Endothelial cell of umbilical vein (primary cell): ENCODE results near the gene NLGN1. TPM values are rescaled to one million over a fixed set of nuclear protein-coding genes. Genes with fewer than 3 reads are reported as not detected.
"Not testable (repeated sequence)": the region's sequence is repeated elsewhere in the genome, so short reads cannot be mapped to it uniquely, and the experiment has no call there.

ENCODE experiments used
- BruUV-seq: library from RNA; stranded (reverse); fragments of 400-500 nt; replicated peaks from 2 replicates; lab custom pipeline; 2021; lab: Mats Ljungman, UMichigan
- CTCF ChIA-PET: fragments of 300-600, 350-600 bp; sonication (Branson Sonifier 250); formaldehyde crosslinking; loops from one replicate; lab custom pipeline; 2021; ENCODE audit warnings: antibody characterized with exemption, inconsistent platforms; lab: Charles Lee
- POLR2A ChIA-PET: fragments of 300-600, 350-600 bp; sonication (Branson Sonifier 250); formaldehyde crosslinking; loops from one replicate; lab custom pipeline; 2021; ENCODE audit warnings: antibody characterized with exemption, inconsistent platforms; lab: Charles Lee
- DNase-seq: peaks from one replicate; pipeline ENCODE4 v3.0.0-alpha.2; 2011; ENCODE audit warnings: low read depth, low spot score
- FAIRE-seq: peaks from 2 replicates; lab custom pipeline; 2011; peaks lifted over from hg19 to GRCh38; lab: Jason Lieb, UNC
- H2AFZ ChIP-seq: 2 replicates; pipeline ENCODE4 v1.6.0; 2012; ENCODE audit warnings: low read depth, low read length, control low read depth, inconsistent platforms
- H3K27ac ChIP-seq: 2 replicates; pipeline ENCODE4 v1.5.1; 2011; ENCODE audit warnings: low read depth, mild to moderate bottlenecking, control low read depth, low read length, moderate library complexity; ENCODE audit not compliant: insufficient read depth
- H3K27me3 ChIP-seq, 2 experiments: 2 replicates each; pipeline versions ENCODE4 v1.6.0 to v1.6.1; 2011; ENCODE audit warnings: low read length in 2 of 2, mixed read lengths in 1 of 2; ENCODE audit not compliant: control insufficient read depth in 2 of 2, insufficient read depth in 2 of 2
- H3K36me3 ChIP-seq, 2 experiments: 2 replicates in 1 of 2; 3 replicates in 1 of 2; pipeline ENCODE4 v1.5.1; 2011; ENCODE audit warnings: low read length in 2 of 2, mild to moderate bottlenecking in 1 of 2, moderate library complexity in 1 of 2; ENCODE audit not compliant: control insufficient read depth in 2 of 2, insufficient read depth in 2 of 2; ENCODE audit errors: extremely low read depth in 1 of 2
- H3K4me1 ChIP-seq: 3 replicates; pipeline ENCODE4 v1.5.1; 2011; ENCODE audit warnings: mild to moderate bottlenecking, low read length; ENCODE audit not compliant: control insufficient read depth, insufficient read depth; ENCODE audit errors: extremely low read depth
- H3K4me2 ChIP-seq: 2 replicates; pipeline ENCODE4 v1.6.1; 2011; ENCODE audit warnings: low read length, control low read depth, mixed read lengths; ENCODE audit not compliant: insufficient read depth
- H3K4me3 ChIP-seq, 3 experiments: fragments of 200-600 bp in 1 of 3; sonication (generic), shearing (Covaris generic) in 1 of 3; replicated peaks in 1 of 3; 2 replicates each; pipeline ENCODE4 v1.5.1; 2011 to 2016; ENCODE audit warnings: control low read depth in 3 of 3, low read length in 3 of 3, mild to moderate bottlenecking in 2 of 3, inconsistent platforms in 1 of 3, low read depth in 1 of 3, moderate library complexity in 1 of 3; ENCODE audit not compliant: insufficient read depth in 1 of 3
- H3K79me2 ChIP-seq: 2 replicates; pipeline ENCODE4 v1.6.0; 2012; ENCODE audit warnings: low read length, inconsistent platforms; ENCODE audit not compliant: control insufficient read depth, insufficient read depth
- H3K9ac ChIP-seq: replicated peaks from 2 replicates; pipeline ENCODE3; 2011; ENCODE audit warnings: low read length, control low read depth; ENCODE audit not compliant: insufficient read depth; ENCODE audit errors: extremely low read depth
- H3K9me1 ChIP-seq: replicated peaks from 3 replicates; pipeline ENCODE4 v1.6.0; 2011; ENCODE audit warnings: mild to moderate bottlenecking, low read length; ENCODE audit not compliant: control insufficient read depth, insufficient read depth; ENCODE audit errors: extremely low read depth
- H3K9me3 ChIP-seq: replicated peaks from 2 replicates; pipeline ENCODE4 v1.5.1; 2012; ENCODE audit warnings: low read length, inconsistent platforms; ENCODE audit not compliant: control insufficient read depth, insufficient read depth
- H4K20me1 ChIP-seq: replicated peaks from 2 replicates; pipeline ENCODE3; 2011; ENCODE audit warnings: mild to moderate bottlenecking, low read length; ENCODE audit not compliant: control insufficient read depth, insufficient read depth; ENCODE audit errors: extremely low read depth
- EZH2 ChIP-seq: IDR thresholded peaks from 2 replicates; pipeline ENCODE4 v1.6.1; 2012; ENCODE audit warnings: borderline replicate concordance, low read depth, mild to moderate bottlenecking, moderate library complexity, low read length, inconsistent platforms; ENCODE audit not compliant: severe bottlenecking
- FOS ChIP-seq: IDR thresholded peaks from 2 replicates; pipeline ENCODE4 v1.6.1; 2011; ENCODE audit warnings: mild to moderate bottlenecking, low read length, moderate library complexity, borderline replicate concordance; ENCODE audit not compliant: insufficient read depth
- GATA2 ChIP-seq: IDR thresholded peaks from 2 replicates; pipeline ENCODE4 v1.7.0; 2011; ENCODE audit warnings: low read depth, mild to moderate bottlenecking, moderate library complexity, mixed read lengths, low read length; ENCODE audit not compliant: insufficient read length, insufficient read depth
- JUN ChIP-seq: IDR thresholded peaks from 2 replicates; pipeline ENCODE4 v1.6.1; 2011; ENCODE audit warnings: borderline replicate concordance, low read depth; ENCODE audit not compliant: insufficient read length, insufficient read depth
- MAX ChIP-seq: IDR thresholded peaks from 2 replicates; pipeline ENCODE4 v1.6.1; 2011; ENCODE audit not compliant: insufficient read depth, insufficient read length
- MYC ChIP-seq: IDR thresholded peaks from one replicate; pipeline ENCODE4 v1.6.1; 2011; ENCODE audit warnings: mild to moderate bottlenecking, low read depth, low read length
- POLR2A ChIP-seq: IDR thresholded peaks from 2 replicates; pipeline ENCODE4 v1.6.1; 2012; ENCODE audit warnings: low read depth, mild to moderate bottlenecking, control low read depth, low read length
- POLR2AphosphoS5 ChIP-seq: IDR thresholded peaks from 2 replicates; pipeline ENCODE4 v1.6.1; 2012; ENCODE audit warnings: low read depth, mild to moderate bottlenecking, control low read depth, low read length, moderate library complexity; ENCODE audit not compliant: insufficient read depth
- dilution Hi-C: fragments of 300-500 bp; cut with MboI; formaldehyde crosslinking; loops from one replicate; pipeline ENCODE4 v1.15.0; 2019; ENCODE audit warnings: low sequenced_read_pairs; ENCODE audit not compliant: extremely low pct_ligation_motif_present
- intact Hi-C: fragments of 100-400 bp; cut with micrococcal nuclease; formaldehyde crosslinking; loops from one replicate; pipeline ENCODE4 v1.10.0; 2022
- polyA plus RNA-seq, 4 experiments: library from polyadenylated mRNA; depleted of rRNA in 3 of 4; stranded (reverse) in 3 of 4; unstranded in 1 of 4; fragments of >200 nt; gene quantifications; 2 replicates each; pipeline versions ENCODE4 v1.2.1 to v1.2.3, GENCODE V29; 2011 to 2012; ENCODE audit warnings: missing spikeins in 1 of 4
- total RNA-seq: library from RNA; stranded (reverse); gene quantifications from 2 replicates; pipeline ENCODE4 v1.2.3, GENCODE V29; 2021
- TF ChIP-seq, protein P1 (sequence below), 2 donors: IDR thresholded peaks; 1 replicate in 1 of 2; 2 replicates in 1 of 2; pipeline ENCODE4 v1.5.1; 2011; ENCODE audit warnings: low read length in 2 of 2, mild to moderate bottlenecking in 2 of 2, moderate library complexity in 2 of 2, control low read depth in 1 of 2, inconsistent platforms in 1 of 2, low read depth in 1 of 2; ENCODE audit not compliant: insufficient read depth in 1 of 2; ENCODE audit errors: extremely low read depth in 1 of 2

The NLGN1 gene
- total and polyA plus RNA-seq, 2 donors (not counting 3 experiments of a cell fraction or from before 2014, with no cell fraction given): 7.9 to 16.3 TPM

DNA sequence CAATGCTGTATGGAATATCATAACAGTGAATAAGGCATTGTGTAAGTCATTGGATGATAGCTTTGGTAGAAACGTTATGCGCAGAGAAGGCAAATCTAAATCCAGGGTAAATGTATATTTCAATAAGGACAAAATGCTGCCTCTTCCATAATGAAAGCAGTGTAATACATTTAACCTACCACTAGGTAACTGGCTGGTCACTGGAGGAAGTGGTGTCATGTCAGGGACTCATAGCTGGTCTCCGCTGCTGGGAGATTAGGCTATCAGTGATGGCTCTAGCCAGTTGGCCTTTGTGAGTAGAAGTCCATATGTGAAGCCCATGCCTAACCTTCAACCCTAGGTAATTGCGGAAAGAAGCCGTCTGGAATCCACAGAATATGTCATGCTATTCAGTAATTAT, 140.9 kb downstream of the NLGN1 start:
- no peak for FAIRE-seq
- BruUV-seq: no TSS peak

DNA sequence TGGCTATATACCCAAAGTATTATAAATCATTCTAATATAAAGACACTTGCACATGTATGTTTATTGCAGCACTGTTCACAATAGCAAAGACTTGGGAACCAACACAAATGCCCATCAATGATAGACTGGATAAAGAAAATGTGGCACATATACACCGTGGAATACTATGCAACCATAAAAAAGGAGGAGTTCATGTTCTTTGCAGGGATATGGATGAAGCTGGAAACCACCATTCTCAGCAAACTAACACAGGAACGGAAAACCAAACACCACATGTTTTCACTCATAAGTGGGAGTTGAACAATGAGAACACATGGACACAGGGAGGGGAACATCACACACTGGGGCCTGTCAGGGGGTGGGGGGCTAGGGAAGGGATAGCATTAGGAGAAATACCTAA, 148.0 kb downstream of the NLGN1 start:
- H3K27me3 ChIP-seq, H3K9me3 ChIP-seq, BruUV-seq, intact Hi-C loops, H3K4me2 ChIP-seq, DNase-seq, H3K27ac ChIP-seq, H2AFZ ChIP-seq, H3K79me2 ChIP-seq, CTCF ChIA-PET, H3K4me1 ChIP-seq, dilution Hi-C loops, H3K9ac ChIP-seq, H3K4me3 ChIP-seq, FAIRE-seq, POLR2A ChIA-PET, H3K9me1 ChIP-seq, H3K36me3 ChIP-seq, H4K20me1 ChIP-seq: not testable (repeated sequence)

More for the DNA sequence above, 140.9 kb downstream of the NLGN1 start:
- Histone ChIP-seq H3K4me3 (no peak overlapping the region), H4K20me1 (no peaks in the 10 kb centered on the region), H3K9me3 (no peaks in the 10 kb centered on the region), H2AFZ (no peak overlapping the region), H3K36me3 (no peaks in the 10 kb centered on the region), H3K4me1 (no peaks in the 10 kb centered on the region), H3K9ac (no peak overlapping the region), H3K27ac (no peak overlapping the region), H3K27me3 (no peaks in the 10 kb centered on the region), H3K79me2 (no peaks in the 10 kb centered on the region), H3K9me1 (no peaks in the 10 kb centered on the region), H3K4me2 (no peak overlapping the region)
- TF ChIP-seq JUN (no peak), GATA2 (no peak), MYC (no peak), EZH2 (no peak), MAX (no peak), FOS (no peak), POLR2A (no peak), POLR2AphosphoS5 (no peak)
- TF ChIP-seq, protein P1, sequence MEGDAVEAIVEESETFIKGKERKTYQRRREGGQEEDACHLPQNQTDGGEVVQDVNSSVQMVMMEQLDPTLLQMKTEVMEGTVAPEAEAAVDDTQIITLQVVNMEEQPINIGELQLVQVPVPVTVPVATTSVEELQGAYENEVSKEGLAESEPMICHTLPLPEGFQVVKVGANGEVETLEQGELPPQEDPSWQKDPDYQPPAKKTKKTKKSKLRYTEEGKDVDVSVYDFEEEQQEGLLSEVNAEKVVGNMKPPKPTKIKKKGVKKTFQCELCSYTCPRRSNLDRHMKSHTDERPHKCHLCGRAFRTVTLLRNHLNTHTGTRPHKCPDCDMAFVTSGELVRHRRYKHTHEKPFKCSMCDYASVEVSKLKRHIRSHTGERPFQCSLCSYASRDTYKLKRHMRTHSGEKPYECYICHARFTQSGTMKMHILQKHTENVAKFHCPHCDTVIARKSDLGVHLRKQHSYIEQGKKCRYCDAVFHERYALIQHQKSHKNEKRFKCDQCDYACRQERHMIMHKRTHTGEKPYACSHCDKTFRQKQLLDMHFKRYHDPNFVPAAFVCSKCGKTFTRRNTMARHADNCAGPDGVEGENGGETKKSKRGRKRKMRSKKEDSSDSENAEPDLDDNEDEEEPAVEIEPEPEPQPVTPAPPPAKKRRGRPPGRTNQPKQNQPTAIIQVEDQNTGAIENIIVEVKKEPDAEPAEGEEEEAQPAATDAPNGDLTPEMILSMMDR (IDR thresholded peaks at IDR 0.05; ENCODE audit: extremely low read depth in 1 of 2, insufficient read depth in 1 of 2, low read depth in 1 of 2, low read length in 2 of 2): no peak
- dilution Hi-C loops (no loop called here), intact Hi-C loops (no loop called here)
- DNase-seq: no peak
- CTCF ChIA-PET: interaction anchor here (2.2 kb wide), 1 partner anchor 127 kb away, joined by 6 read pairs; no protein-coding TSS in a partner anchor
- POLR2A ChIA-PET: no interaction called here
